DND-41 (cell line): ENCODE measurements around the gene KCTD4.

Experiments used
- ATAC-seq: fragments of 200-7000 bp; cut with Tn5 transposase; 3 replicates; pipeline ENCODE4 v1.9.1; 2021; ENCODE audit warnings: low read depth; ENCODE audit not compliant: insufficient read depth
- DNase-seq: peaks from one replicate; pipeline ENCODE4 v3.0.0-alpha.2; 2020
- H2AFZ ChIP-seq: 2 replicates; pipeline ENCODE4 v1.6.0; 2012; ENCODE audit warnings: low read depth, low read length
- H3K27ac ChIP-seq: 2 replicates; pipeline ENCODE4 v1.5.1; 2012; ENCODE audit warnings: low read length, inconsistent platforms
- H3K27me3 ChIP-seq: fragments of 200-600 bp; sonication (generic); 2 replicates; pipeline ENCODE4 v1.6.0; 2012; ENCODE audit warnings: low read length, mild to moderate bottlenecking, inconsistent platforms; ENCODE audit not compliant: insufficient read depth, poor library complexity
- H3K36me3 ChIP-seq: 2 replicates; pipeline ENCODE4 v1.5.1; 2012; ENCODE audit warnings: low read length, inconsistent platforms; ENCODE audit not compliant: insufficient read depth
- H3K4me1 ChIP-seq: 2 replicates; pipeline ENCODE4 v1.5.1; 2012; ENCODE audit warnings: mild to moderate bottlenecking, low read length; ENCODE audit not compliant: insufficient read depth
- H3K4me2 ChIP-seq: 2 replicates; pipeline ENCODE4 v1.6.0; 2012; ENCODE audit warnings: mild to moderate bottlenecking, moderate library complexity, low read length, inconsistent platforms; ENCODE audit not compliant: insufficient read depth
- H3K4me3 ChIP-seq, 2 experiments: fragments of 200-600 bp in 1 of 2; shearing (Covaris generic) in 1 of 2; 2 replicates each; pipeline ENCODE4 v1.5.1; 2012 to 2016; ENCODE audit warnings: inconsistent platforms in 2 of 2, low read length in 2 of 2, mild to moderate bottlenecking in 2 of 2, low read depth in 1 of 2, moderate library complexity in 1 of 2
- H3K79me2 ChIP-seq: 2 replicates; pipeline ENCODE4 v1.6.0; 2012; ENCODE audit warnings: low read length, inconsistent platforms; ENCODE audit not compliant: insufficient read depth
- H3K9ac ChIP-seq: 2 replicates; pipeline ENCODE4 v1.6.0; 2012; ENCODE audit warnings: low read depth, mild to moderate bottlenecking, inconsistent platforms, low read length, moderate library complexity
- H3K9me3 ChIP-seq: 2 replicates; pipeline ENCODE4 v1.5.1; 2012; ENCODE audit warnings: low read length, moderate library complexity, mild to moderate bottlenecking, inconsistent platforms; ENCODE audit not compliant: insufficient read depth, severe bottlenecking
- H4K20me1 ChIP-seq: 2 replicates; pipeline ENCODE4 v1.6.0; 2012; ENCODE audit warnings: low read length; ENCODE audit not compliant: insufficient read depth
- TF ChIP-seq, protein P1 (sequence below): IDR thresholded peaks from 2 replicates; pipeline ENCODE4 v1.5.1; 2012; ENCODE audit warnings: borderline replicate concordance, low read length, moderate library complexity, mild to moderate bottlenecking; ENCODE audit not compliant: poor library complexity, severe bottlenecking; ENCODE audit errors: extremely low read depth

The KCTD4 gene

GRCh38 chr13:45143346-45143751 is 57.5 kb downstream of the KCTD4 start:
- Histone ChIP-seq H2AFZ (no peak overlapping the region), H3K9me3 (no peaks in the 10 kb centered on the region), H3K9ac (no peak overlapping the region), H3K27me3 (no peaks in the 10 kb centered on the region), H3K4me3 (no peak overlapping the region), H3K27ac (no peak overlapping the region), H3K4me1 (no peaks in the 10 kb centered on the region), H4K20me1 (peaks cover 18% of the 10 kb centered on the region; the same call in 1 of the 2 replicates), H3K79me2 (peaks cover 57% of the 10 kb centered on the region), H3K36me3 (peaks cover 17% of the 10 kb centered on the region), H3K4me2 (no peak overlapping the region)
- DNase-seq (no peak), ATAC-seq (no peak)
- TF ChIP-seq, protein P1, sequence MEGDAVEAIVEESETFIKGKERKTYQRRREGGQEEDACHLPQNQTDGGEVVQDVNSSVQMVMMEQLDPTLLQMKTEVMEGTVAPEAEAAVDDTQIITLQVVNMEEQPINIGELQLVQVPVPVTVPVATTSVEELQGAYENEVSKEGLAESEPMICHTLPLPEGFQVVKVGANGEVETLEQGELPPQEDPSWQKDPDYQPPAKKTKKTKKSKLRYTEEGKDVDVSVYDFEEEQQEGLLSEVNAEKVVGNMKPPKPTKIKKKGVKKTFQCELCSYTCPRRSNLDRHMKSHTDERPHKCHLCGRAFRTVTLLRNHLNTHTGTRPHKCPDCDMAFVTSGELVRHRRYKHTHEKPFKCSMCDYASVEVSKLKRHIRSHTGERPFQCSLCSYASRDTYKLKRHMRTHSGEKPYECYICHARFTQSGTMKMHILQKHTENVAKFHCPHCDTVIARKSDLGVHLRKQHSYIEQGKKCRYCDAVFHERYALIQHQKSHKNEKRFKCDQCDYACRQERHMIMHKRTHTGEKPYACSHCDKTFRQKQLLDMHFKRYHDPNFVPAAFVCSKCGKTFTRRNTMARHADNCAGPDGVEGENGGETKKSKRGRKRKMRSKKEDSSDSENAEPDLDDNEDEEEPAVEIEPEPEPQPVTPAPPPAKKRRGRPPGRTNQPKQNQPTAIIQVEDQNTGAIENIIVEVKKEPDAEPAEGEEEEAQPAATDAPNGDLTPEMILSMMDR: no peak
